NCI-H524 treated with DMSO at 0.1 percent for 48 hours (cell line): ENCODE data around the gene ZNF225.
"Not testable (repeated sequence)": the region's sequence is repeated elsewhere in the genome, so short reads cannot be mapped to it uniquely, and the experiment has no call there.

Source experiments
- DNase-seq: peaks from one replicate; lab custom pipeline; 2025; lab: John Stamatoyannopoulos, UW

Gene ZNF225

DNA sequence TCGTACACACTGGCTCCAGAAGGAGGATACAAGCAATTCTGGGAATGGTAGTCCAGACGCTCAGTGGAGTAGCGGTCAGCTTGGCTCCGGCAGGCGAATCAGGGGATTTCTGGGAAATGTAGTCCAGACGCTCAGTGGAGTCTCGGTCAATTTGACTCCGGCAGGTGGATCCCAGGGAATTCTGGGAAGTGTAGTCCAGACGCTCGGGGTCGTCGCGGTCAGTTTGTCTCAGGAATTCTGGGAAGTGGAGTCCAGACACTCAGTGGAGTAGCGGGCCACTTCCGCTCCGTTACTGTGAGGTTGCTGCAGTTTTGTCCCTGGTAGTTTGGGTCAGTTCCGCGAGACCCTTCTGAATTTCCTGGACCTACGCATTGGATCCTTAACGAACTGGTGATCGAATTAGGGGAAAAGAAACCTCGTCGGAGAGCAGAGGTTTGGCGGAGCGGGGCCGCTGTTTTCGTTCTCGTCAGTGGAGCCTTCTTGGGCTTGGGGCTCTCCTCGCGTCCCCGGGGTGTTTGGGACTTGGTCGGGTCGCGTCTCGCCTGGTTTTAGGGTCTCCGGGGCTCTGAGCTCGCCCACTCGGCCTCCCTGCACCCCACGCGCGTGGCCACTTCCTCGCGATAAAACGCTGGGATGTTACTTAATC lies at the start of gene ZNF225:
ZNF225 (plus strand) TSS at position 262 of the 646 bp plus-strand sequence. CDS start 2,429 bp downstream, outside the sequence.
- DNase-seq: peak; percentile 93

DNA sequence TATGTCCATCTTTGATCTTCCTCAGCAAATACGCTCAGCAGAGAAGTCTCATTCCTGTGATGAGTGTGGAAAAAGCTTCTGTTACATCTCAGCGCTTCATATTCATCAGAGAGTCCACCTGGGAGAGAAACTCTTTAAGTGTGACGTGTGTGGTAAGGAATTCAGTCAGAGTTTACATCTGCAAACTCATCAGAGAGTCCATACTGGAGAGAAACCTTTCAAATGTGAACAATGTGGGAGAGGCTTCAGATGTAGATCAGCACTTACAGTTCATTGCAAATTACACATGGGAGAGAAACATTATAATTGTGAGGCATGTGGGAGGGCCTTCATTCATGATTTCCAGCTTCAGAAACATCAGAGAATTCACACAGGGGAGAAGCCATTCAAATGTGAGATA lies 46.9 kb upstream of the ZNF225 start:
- DNase-seq: no peak

DNA sequence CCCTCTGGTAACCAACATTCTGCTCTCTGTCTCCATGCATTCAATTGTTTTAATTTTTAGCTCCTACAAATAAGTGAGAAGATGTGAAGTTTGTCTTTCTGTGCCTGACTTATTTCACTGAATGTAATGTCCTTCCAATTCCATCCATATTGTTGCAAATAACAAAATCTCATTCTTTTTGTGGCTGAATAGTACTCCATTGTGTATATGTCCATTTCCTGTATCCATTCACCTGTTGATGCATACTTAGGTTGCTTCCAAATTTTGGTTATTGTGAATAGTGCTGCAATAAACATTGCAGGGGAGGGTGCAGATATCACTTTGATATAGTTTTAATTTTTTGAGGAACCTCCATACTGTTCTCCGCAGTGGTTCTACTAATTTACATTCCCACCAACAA lies 43.8 kb upstream of the ZNF225 start:
- DNase-seq: no peak

DNA sequence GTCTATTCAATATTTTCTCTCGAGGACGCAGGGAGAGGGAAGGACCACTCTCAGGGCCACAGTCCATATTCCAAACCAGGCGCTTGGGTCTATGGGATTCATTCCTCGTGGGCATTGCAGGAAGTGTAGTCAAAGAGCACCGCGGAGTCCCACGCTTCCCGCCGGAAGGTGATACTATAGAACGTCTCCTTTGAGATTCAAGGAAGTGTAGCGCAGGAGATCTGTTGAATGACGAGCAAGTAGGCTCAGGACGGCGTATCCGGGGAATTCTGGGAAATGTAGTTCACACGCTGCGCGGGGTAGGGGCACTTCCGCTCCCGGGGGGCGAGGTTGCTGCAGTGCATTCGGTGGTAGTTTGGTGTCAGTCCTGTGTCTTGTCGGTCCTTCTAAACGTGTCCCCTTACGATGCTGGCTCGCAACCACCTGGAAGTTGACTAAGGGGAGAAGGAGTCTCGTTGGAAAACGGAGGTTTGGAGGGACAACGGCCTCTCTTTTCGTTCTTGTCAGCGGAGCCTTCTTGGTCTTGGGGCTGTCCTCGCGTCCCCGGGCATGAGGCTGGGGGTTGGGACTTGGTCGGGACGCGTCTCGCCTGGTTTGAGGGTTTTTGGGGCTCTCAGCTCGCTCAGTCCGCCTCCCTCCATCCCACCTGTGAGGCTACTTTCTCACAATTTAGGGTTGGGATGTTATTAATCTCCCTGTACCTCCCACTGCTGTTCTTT lies 41.2 kb upstream of the ZNF225 start, which contains the start of gene ZNF284:
ZNF284 (plus strand) TSS at position 336 of the 719 bp plus-strand sequence. CDS start 4,231 bp downstream, outside the sequence.
- peak; percentile 73 for DNase-seq

DNA sequence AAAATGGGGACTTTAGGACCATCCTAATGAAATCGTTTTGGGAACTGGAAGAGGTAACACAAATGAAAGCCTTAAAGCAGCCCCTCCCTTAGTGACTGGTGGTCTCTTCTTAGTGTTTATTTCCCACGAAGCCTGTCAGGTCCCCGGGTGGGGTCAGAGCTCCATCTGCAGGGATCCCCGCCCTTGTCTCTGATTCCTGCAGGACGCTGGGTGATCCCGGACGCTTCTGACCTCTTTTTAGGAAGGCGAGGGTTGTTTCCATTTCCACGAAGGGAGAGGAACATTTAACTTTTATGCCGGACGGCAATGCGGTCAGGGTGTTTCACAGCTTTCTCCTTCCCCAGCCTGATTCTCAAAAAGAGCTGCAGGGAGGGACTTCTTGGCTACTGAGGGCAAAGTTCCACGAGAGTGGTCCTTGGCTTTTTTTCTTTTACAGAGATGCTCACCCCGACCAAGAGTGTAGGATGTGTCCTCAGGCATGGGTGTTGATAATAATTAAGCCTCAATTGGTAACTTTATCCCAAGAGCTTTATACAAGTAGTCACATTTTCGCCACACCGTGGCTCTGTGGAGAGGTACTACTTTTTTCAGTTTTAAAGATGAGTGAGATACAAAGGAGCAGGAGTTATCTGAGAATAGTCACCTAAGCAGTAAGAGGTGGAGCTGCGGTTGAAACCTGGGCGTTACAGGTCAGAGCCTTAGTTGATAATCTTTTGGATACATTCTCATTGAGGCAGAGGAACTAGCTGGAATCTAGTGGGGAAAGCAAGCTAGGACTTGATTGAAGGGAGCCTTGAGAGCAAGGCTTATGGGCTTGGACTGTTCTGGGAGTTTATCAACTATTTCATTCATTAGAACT lies 40.4 kb upstream of the ZNF225 start:
- DNase-seq: no peak

DNA sequence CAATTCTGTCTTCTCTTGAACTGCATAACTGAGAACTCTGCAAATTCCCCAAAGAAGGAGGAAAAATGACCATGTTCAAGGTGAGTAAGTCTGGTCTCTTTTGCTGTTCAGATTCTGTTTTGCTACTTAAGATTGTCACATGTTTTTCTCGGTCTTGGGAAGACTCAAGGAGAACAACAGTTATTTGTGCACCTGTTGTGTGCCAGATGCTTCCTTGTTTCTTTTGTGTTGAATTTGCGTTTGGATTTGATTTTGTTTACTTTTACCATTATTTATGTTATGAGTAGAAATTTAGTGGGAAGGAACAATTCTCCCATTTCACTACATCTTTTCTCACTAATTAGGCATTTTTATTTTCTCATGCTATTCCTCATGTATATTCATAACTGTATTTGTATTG lies 36.9 kb upstream of the ZNF225 start:
- no peak for DNase-seq

DNA sequence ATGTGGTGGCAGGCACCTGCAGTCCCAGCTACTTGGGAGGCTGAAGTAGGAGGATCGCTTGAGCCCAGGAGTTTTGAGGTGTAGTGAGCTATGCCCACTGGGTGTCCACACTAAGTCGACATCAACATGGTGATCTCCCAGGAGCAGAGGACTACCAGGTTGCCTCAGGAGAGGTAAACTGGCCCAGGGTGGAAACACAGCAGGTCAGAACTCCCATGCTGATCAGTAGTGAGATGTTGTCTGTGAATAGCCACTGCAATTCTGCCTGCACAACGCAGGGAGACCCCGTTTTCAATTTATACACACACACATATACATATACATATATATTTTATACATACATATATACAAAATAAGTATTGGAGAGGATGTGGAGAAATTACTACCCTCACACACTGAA lies 21.1 kb upstream of the ZNF225 start:
- no peak for DNase-seq

DNA sequence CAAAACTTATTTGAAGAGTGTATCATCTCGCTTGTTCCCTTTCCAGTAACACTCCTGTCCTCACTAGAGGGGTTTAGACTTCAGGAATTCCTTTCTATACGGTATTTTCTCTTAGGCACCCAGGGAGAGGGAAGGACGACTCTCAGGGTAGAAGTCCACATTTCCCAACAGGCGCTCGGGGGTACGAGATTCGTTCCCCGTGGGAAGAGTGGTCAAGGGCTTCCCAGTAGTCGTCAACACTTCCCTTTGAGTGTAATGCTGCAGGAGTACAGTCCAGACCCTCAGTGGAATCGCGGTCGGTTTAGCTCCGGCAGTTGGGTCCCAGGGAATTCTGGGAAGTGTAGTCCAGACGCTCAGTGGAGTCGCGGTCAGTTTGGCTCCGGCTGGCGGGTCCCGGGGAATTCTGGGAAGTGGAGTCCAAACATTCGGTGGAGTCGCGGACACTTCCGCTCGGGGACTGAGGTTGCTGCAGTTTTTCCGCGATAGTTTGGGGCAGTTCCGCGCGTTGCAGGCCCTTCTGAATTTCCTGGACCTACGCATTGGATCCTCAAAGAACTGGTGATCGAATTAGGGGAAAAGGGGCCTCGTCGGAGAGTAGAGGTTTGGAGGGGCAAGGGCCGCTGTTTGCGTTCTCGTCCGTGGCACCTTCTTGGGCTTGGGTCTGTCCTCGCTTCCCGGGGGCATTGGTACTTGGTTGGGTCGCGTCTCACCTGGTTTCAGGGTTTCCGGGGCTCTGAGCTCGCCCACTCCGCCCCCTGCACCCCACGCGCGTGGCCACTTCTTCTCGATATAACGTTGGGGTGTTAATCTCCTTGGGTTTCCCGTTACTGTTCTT lies 19.1 kb upstream of the ZNF225 start, which contains the start of gene ZNF224:
ZNF224 (plus strand) TSS at position 431 of the 835 bp plus-strand sequence. CDS start 3,513 bp downstream, outside the sequence.
- DNase-seq: peak; percentile 78

DNA sequence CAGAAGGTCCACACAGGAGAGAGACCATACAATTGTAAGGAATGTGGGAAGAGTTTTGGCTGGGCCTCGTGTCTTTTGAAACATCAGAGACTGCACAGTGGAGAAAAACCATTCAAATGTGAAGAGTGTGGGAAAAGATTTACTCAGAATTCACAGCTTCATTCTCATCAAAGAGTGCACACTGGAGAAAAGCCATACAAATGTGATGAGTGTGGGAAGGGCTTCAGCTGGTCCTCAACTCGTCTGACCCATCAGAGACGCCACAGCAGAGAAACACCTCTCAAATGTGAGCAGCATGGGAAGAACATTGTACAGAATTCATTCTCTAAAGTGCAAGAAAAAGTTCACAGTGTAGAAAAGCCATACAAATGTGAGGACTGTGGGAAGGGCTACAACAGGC lies 5.4 kb upstream of the ZNF225 start:
- DNase-seq: no peak

DNA sequence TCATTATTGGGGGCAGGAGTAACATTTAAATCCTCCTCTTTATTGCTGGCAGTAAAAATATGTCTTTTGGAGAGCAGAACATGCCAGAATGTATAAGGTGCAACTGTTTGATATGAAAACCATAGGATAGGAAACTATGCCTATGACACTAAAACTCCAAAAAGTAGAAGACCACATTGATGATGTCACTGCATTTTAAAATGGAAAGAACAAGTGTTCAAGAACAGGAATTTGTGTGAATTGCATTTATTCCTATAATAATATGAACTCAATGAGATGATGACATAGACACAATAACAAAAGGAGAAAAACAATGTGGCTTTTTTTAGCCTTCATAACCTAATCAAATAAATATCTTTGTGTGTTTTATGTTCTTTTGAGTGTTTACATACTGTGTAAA lies 3.7 kb upstream of the ZNF225 start:
- no peak for DNase-seq

DNA sequence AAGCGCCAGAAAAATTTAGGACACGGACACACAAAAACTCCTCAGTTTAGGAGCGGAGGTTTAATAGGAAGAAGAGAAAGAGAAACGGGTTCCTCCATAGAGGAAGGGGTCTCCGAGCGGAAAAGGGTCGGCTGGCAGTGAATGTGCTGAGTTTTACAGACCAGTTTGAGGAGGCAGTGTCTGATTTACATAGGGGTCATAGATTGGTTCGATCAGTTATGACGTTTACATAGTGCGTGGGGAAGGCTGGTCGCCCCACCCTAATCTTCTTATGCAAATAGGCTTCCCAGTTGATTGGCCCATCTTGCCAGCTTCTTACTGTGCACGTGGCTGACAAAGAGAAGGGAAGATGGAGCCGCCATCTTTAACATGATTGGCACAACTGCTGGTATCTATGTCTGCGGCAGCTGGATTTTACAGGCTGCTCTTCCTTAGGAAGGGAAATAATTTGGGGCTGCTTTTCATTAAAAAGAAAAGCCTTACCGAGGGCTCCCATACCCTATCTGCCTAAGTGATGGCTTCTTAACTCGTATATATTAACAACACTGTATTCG lies 1.2 kb upstream of the ZNF225 start:
- peak; percentile 8 for DNase-seq

DNA sequence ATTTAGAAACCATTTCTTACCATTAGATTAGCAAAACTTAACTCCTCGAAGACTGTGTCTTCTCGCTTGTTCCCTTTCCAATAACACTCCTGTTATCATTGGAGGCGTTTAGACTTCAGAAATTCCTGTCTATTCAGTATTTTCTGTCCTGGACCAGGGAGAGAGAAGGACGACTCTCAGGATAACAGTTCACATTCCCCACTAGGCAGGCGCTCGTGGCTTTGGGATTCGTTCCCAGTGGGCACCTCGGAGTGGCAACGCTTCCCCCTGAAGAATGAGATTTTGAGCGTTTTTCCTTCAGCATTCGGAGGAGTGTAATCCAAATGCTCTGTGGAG lies 429 bp upstream of the ZNF225 start:
- no peak for DNase-seq

DNA sequence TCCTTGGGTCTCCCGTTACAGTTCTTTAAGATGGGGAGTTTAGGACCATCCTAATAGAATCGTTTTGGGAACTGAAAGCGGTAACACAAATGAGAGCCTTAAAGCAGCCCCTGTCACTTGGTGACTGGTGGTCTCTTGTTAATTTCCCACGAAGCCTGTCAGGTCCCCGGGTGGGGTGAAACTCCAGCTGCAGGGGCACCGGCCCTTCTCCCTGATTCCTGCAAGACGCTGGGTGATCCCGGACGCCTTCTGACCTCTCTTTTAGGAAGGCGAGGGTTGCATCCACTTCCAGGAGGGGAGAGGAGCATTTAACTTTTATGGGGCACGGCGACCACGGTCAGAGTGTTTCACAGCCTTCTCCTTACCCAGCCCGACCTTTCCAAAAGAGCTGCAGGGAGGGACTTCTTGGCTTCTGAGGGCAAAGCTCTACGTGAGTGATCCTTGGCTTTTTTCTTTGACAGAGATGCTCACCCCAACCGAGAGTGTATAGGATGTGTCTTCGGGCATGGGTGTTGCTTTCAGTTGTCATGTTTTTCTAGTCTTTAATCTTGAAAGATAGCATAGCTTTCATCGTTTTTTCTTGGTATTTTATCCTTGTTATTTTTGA lies 688 bp downstream of the ZNF225 start:
- DNase-seq: no peak

DNA sequence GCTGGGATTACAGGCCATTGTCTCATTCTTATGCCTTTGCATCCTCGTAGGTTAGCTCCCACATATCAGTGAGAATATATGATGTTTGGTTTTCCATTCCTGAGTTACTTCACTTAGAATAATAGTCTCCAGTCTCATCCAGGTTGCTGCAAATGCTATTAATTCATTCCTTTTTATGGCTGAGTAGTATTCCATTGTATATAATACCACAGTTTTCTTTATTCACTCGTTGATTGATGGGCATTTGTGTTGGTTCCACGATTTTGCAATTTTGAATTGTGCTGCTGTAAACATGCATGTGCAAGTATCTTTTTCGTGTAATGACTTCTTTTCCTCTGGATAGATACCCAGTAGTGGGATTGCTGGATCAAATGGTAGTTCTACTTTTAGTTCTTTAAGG lies 8.0 kb downstream of the ZNF225 start:
- DNase-seq: not testable (repeated sequence)

DNA sequence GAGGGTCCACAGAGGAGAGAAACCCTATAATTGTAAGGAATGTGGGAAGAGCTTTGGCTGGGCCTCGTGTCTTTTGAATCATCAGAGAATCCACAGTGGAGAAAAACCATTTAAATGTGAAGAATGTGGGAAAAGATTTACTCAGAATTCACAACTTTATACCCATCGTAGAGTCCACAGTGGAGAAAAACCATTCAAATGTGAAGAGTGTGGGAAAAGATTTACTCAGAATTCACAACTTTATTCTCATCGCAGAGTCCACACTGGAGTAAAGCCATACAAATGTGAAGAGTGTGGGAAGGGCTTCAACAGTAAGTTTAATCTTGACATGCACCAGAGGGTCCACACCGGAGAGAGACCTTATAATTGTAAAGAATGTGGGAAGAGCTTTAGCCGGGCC lies 18.8 kb downstream of the ZNF225 start:
- DNase-seq: no peak

DNA sequence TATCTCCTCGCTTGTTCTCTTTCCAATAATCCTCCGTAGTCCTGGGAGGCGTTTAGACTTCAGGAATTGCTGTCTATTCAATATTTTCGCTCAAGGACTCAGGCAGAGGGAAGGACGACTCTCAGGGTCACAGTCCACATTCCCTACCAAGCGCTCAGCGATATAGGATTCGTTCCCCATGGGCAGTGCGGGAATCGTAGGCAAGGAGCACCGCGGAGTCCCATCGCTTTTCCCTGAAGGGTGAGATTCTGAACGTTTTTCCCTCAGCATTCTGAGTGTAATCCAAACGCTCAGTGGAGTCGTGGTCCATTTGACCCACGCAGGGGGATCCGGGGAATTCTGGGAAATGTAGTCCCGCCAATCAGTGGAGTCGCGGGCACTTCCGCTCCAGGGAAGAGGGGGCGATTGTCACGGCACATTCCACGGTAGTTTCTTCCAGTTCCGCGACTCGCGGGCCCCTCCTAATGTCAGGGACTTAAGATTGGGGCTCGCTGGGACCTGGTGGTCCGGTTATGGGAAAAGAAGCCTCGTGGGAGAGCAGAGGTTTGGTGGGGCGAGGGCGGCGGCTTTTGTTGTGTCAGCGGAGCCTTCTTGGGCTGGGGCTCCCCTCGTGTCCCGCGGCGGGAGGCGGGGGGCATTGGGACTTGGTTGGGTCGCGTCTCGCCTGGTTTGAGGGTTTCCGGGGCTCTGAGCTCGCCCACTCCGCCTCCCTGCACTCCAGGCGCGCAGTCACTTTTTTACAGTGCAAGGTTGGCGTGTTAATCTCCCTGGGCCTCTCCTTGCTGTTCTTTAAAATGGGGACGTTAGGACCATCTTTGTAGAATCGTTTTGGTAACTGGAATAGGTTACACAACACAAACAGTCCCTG lies 28.2 kb downstream of the ZNF225 start, which contains the start of gene ZNF234:
ZNF234 (plus strand) TSS at position 364 of the 868 bp plus-strand sequence. CDS start 3,079 bp downstream, outside the sequence.
- DNase-seq: peak; percentile 19

DNA sequence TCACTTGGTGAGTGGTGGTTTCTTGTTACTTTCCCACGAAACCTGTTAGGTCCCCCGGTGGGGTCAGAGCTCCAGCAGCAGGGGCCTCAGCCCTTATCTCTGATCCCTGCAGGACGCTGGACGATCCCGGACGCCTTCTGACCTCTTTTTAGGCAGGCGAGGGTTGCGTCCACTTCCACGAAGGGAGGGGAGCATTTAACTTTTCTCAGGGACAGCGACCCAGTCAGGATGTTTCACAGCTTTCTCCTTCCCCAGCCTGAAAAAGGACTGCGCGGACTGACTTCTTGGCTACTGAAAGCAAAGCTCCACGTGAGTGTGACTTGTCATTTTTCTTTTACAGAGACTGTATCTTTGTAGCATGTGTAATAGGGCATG lies 28.8 kb downstream of the ZNF225 start:
- no peak for DNase-seq

DNA sequence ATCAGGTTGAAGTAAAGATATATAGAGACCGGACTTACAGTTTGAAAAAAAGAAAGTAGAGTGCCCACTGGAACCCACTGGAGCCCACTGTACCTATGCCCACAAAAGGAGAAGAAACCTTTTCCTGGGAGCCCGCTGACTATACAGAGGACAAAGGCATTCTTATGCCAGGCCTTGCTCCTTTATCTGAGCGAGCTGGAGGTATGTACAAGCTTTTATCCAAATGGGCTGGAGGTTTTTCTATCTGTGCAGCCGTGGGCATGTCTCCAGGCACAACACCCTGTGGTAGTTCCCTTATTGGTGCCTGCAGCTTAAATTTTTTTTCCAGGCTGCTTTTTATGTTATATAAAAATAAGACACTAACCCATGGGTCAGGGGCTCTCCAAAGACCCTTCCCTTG lies 36.6 kb downstream of the ZNF225 start:
- DNase-seq: no peak

DNA sequence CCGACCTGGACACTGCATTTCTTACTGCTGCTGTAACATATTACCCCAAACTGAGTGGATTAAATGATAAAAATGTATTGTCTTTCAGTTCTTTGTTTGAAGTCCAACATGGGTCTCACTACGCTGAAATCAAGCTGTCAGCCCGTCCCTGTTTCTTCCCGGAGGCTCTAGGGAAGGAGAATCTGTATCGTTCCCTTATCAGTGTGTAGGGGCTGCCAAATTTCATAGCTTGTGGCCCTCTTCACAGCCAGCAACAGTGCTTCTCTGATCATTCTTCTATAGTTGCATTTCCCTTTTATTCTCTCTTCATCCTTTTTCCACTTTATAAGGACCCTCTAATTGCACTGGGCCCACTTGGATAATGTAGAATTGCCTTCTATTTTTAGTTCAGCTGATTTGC lies 38.3 kb downstream of the ZNF225 start:
- no peak for DNase-seq

DNA sequence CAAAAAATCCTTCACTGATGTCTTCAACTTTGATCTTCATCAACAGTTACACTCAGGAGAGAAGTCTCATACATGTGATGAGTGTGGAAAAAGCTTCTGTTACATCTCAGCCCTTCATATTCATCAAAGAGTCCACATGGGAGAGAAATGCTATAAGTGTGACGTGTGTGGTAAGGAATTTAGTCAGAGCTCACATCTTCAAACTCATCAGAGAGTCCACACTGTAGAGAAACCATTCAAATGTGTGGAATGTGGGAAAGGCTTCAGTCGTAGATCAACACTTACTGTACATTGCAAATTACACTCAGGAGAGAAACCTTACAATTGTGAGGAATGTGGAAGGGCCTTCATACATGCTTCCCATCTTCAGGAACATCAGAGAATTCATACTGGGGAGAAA lies 43.3 kb downstream of the ZNF225 start:
- no peak for DNase-seq
